Neutrophil (primary cell): Measurements from ENCODE around the gene OSTF1.

Experiments used
- H3K27ac ChIP-seq: fragments of 200-600 bp; sonication (generic); 2 replicates; pipeline ENCODE4 v1.5.1; 2016; ENCODE audit warnings: mild to moderate bottlenecking, moderate library complexity
- H3K27me3 ChIP-seq: fragments of 200-600 bp; sonication (generic); 2 replicates; pipeline ENCODE4 v1.6.0; 2016; ENCODE audit warnings: mild to moderate bottlenecking
- H3K36me3 ChIP-seq: fragments of 200-600 bp; sonication (generic); 2 replicates; pipeline ENCODE4 v1.5.1; 2017
- H3K4me1 ChIP-seq, 2 experiments: fragments of 200-600 bp in 1 of 2; sonication (generic) in 1 of 2; 1 replicate in 1 of 2; 2 replicates in 1 of 2; pipeline versions ENCODE4 v1.5.1 to v1.6.1; 2013 to 2016; ENCODE audit warnings: low read depth in 1 of 2, low read length in 1 of 2, mild to moderate bottlenecking in 1 of 2, moderate library complexity in 1 of 2; ENCODE audit not compliant: control insufficient read depth in 1 of 2, insufficient read depth in 1 of 2
- H3K4me3 ChIP-seq, 2 experiments: fragments of 200-600 bp in 1 of 2; sonication (generic) in 1 of 2; 1 replicate in 1 of 2; 2 replicates in 1 of 2; pipeline ENCODE4 v1.5.1; 2013 to 2016; ENCODE audit warnings: low read depth in 1 of 2, low read length in 1 of 2, mild to moderate bottlenecking in 1 of 2, moderate library complexity in 1 of 2
- H3K9me3 ChIP-seq: fragments of 200-600 bp; sonication (generic); 2 replicates; pipeline ENCODE4 v1.5.1; 2016
- TF ChIP-seq, protein P1 (sequence below): fragments of 200-600 bp; sonication (generic); IDR thresholded peaks from 2 replicates; pipeline ENCODE4 v1.5.1; 2016; ENCODE audit warnings: antibody characterized with exemption

The OSTF1 gene, protein sequence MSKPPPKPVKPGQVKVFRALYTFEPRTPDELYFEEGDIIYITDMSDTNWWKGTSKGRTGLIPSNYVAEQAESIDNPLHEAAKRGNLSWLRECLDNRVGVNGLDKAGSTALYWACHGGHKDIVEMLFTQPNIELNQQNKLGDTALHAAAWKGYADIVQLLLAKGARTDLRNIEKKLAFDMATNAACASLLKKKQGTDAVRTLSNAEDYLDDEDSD

DNA sequence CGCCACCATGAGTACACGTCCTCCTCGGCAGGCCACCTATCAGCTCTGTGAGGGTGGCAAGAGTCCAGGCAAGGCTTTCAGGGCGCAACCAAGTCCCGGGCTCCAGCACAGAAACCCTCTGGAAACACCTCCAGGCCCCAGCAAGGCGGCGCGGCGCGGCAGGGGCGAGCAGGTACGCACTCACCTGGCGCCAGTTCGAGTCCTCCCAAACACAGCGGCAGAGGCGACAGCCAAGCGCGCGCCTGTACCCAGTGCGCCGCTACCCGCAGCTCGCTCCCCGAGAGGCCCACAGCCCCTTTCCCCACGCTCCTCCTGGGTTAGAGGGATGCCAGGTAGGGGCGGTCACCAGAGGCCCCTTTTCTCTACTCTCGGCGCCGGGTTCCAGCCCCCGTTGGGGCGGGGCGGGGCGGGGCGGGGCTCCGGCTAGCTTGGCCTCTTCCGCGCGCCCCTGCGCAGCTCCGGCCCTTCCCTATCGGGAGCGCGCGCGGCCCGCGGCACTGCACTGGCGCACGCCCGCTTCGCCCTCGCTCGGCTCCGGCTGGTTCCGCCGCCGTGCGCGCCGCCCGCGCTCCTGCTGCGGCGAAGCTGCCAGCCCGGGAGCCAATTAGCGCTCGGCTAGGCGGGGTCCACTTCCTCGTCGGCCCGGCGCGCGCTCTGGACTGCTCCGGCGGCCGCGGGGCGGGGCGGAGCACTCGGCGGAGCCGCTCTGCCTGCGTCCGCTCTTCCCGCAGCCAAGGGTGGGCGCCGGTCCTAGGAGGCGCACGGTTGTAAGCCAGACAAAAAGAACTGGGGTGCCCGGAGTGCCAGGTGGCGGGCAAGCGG, at the start of gene OSTF1, which contains the start of gene NMRK1:
Gene OSTF1 (plus strand): TSS at position 691 of the 822 bp plus-strand sequence. CDS start 179 bp downstream, outside the sequence.
Gene NMRK1 (minus strand): TSS at position 332 of the 822 bp plus-strand sequence. CDS start 5,040 bp downstream, outside the sequence.
- peaks cover under 1% of the 10 kb centered on the region for H3K36me3 ChIP-seq
- H3K27me3 ChIP-seq, result no peaks in the 10 kb centered on the region
- no peaks in the 10 kb centered on the region for H3K9me3 ChIP-seq
- peak within 1 kb of the TSS; percentile 97 for H3K27ac ChIP-seq
- TF ChIP-seq, protein P1, sequence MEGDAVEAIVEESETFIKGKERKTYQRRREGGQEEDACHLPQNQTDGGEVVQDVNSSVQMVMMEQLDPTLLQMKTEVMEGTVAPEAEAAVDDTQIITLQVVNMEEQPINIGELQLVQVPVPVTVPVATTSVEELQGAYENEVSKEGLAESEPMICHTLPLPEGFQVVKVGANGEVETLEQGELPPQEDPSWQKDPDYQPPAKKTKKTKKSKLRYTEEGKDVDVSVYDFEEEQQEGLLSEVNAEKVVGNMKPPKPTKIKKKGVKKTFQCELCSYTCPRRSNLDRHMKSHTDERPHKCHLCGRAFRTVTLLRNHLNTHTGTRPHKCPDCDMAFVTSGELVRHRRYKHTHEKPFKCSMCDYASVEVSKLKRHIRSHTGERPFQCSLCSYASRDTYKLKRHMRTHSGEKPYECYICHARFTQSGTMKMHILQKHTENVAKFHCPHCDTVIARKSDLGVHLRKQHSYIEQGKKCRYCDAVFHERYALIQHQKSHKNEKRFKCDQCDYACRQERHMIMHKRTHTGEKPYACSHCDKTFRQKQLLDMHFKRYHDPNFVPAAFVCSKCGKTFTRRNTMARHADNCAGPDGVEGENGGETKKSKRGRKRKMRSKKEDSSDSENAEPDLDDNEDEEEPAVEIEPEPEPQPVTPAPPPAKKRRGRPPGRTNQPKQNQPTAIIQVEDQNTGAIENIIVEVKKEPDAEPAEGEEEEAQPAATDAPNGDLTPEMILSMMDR, result peak; percentile 36
- H3K4me3 ChIP-seq, result peak within 1 kb of the TSS; percentile 98
- peaks cover 60 to 65% of the 10 kb centered on the region in 2 experiments for H3K4me1 ChIP-seq

DNA sequence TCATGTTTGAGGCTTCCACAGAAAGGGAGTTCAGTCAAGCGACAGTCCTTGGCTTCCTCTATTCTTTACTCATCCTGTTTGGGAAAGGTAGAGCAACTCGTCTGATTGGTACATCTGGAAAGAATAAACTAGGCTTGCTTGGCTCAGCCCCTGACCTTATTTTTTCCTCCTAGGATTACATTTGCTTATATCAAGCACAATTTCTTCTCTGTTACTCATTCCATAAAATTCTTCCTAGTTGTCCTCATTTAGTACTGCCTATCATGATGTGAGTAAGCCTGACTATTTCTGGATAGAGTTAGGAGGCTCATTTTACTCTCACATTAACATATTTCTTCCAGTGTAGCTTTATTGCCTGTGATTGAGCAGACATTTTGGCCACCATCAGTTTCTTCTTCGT, 49.3 kb upstream of the OSTF1 start:
- H3K36me3 ChIP-seq, result no peaks in the 10 kb centered on the region
- no peak overlapping the region for H3K27ac ChIP-seq
- H3K9me3 ChIP-seq, result no peaks in the 10 kb centered on the region
- no peaks in the 10 kb centered on the region for H3K27me3 ChIP-seq
- TF ChIP-seq, protein P1, result no peak
- no peaks in the 10 kb centered on the region for H3K4me1 ChIP-seq
- no peak overlapping the region for H3K4me3 ChIP-seq

DNA sequence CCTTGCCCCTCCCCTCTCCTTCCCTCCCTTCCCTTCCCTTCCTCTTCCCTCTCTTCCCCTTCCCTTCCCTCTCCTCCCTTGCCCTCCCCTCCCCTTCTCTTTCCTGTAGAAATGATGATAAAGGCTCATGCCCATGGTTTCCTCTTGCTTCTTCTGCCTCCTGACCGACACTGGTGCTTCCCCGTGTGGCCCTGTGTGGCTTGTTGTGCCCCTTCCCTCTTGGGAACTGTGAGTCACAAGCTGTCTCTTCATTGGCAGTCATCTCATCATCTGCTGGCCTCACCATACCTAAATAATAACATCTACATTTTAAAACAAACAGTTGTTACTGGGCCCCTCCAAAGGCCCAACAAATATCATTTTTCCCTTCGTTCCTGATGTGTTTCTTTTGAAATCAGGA, 48.5 kb upstream of the OSTF1 start:
- Histone ChIP-seq H3K27me3 (no peaks in the 10 kb centered on the region), H3K9me3 (no peaks in the 10 kb centered on the region), H3K4me1 (no peaks in the 10 kb centered on the region), H3K27ac (no peak overlapping the region), H3K36me3 (no peaks in the 10 kb centered on the region), H3K4me3 (no peak overlapping the region)
- TF ChIP-seq, protein P1, result no peak

DNA sequence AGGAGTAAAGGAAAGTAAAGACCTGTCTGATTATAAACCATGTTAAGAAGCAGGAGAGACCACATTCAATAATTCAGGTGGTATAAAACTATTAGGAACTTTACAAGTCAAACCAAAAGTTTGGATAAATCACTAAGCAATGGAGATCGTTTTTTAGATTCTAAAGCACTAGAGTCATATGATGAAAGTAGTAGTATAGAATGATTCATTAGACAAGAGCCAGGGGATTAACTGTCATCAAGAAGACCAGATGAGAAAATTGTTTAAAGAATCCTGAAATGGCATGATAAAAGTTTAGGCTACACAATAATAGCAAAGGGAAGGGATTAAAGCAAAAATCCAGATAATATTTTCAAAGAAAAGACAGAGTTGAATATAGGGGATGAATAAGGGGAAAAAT, 47.3 kb upstream of the OSTF1 start:
- no peaks in the 10 kb centered on the region for H3K27me3 ChIP-seq
- H3K27ac ChIP-seq, result no peak overlapping the region
- H3K4me1 ChIP-seq, result no peaks in the 10 kb centered on the region
- H3K4me3 ChIP-seq, result no peak overlapping the region
- TF ChIP-seq, protein P1, result no peak
- no peaks in the 10 kb centered on the region for H3K9me3 ChIP-seq
- no peaks in the 10 kb centered on the region for H3K36me3 ChIP-seq

DNA sequence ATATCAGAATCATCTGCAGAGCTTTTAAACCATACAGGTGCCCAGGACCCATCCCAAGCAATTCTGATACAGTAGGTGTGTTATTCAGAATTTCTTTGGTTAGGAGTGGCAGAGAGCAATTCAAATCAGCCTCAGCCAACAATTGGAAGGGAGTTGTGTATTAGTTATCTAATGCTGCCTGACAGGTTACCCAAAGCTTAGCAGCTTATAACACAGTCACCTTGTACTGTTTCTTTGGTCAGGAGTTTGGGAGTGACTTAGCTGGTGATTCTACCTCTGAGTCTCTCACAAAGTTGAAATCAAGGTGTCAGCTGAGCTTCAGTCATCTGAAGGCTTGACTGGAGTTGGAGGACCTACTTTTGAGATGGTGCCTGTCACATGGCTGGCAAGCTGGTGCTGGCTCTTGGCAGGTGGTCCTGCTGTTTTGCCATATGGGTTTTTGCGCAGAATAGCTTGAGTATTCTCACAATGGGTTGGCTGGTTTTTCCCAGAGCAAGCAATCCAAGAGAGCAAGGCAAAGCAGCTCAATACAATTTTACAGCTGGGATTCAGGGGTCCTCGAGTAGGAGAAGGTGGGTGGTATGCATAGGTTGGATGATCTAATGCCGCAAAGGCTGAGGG, 41.5 kb upstream of the OSTF1 start:
- no peak overlapping the region for H3K4me3 ChIP-seq
- no peaks in the 10 kb centered on the region for H3K36me3 ChIP-seq
- no peaks in the 10 kb centered on the region for H3K4me1 ChIP-seq

More for the DNA sequence above, 41.5 kb upstream of the OSTF1 start:
- TF ChIP-seq, protein P1, result no peak
- Histone ChIP-seq H3K27ac (no peak overlapping the region), H3K9me3 (no peaks in the 10 kb centered on the region), H3K27me3 (no peaks in the 10 kb centered on the region)
